T-helper 2 cell (primary cell): ENCODE results near the gene TAB3.
A peak's percentile ranks its signal among the peaks of the same experiment; 100 is the strongest.

Source experiments
- DNase-seq, 5 experiments: peaks; one replicate each; pipeline versions ENCODE4 v3.0.0 to v3.0.0-alpha.2; 2012 to 2022
- total RNA-seq, 2 donors: gene quantifications; one replicate each; lab custom pipeline; 2026; lab: John Stamatoyannopoulos, UW

Gene TAB3, protein sequence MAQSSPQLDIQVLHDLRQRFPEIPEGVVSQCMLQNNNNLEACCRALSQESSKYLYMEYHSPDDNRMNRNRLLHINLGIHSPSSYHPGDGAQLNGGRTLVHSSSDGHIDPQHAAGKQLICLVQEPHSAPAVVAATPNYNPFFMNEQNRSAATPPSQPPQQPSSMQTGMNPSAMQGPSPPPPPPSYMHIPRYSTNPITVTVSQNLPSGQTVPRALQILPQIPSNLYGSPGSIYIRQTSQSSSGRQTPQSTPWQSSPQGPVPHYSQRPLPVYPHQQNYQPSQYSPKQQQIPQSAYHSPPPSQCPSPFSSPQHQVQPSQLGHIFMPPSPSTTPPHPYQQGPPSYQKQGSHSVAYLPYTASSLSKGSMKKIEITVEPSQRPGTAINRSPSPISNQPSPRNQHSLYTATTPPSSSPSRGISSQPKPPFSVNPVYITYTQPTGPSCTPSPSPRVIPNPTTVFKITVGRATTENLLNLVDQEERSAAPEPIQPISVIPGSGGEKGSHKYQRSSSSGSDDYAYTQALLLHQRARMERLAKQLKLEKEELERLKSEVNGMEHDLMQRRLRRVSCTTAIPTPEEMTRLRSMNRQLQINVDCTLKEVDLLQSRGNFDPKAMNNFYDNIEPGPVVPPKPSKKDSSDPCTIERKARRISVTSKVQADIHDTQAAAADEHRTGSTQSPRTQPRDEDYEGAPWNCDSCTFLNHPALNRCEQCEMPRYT
- total RNA-seq, result 37.1 to 53.6 reads per million in 2 donors

DNA sequence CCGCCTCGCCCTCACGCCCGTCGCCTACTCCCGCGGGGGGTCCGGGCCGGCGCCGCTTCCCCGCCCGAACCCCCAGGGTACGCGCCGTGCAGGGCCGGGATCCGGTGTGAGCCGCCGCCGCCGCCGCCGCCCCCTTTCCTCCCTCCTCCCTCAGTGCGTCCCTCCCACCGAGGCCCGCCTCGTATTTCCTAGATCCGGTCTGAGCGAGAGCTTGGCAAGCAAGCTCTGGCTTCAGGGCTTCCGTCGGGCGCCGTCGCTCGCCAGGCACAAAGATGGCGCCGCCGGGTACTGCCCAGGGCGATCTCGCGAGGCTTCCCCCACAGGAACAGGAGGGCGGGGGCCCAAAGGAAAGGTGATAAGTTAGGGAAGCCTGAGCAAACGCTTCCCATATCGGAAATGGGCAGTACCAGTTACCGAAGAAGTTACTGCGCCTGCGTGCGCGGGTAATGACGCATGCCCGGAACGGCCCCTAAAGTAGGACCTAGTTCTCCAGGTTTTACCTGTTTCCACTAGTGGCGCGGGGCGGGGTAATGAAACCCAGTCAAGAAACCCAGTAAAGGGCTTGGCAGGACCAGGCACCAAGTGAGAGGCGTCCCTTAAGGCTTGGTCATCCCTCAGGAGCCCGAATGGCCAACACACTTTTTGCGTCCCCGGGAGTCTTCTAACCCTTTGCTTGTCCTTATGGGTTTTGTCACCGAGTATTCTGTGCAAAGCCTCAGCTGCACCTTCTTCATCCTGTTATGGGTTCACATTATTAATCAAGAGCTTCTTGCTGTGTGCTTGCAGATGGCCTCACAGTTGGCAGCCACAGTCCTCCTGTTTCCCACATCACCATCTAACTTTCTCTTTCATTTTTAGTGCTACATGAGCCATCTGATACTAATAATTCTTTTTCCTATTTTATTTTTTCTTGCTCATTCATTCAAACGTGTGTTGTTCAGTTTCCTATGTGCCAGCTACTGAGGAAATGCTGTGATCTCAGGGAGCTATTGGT is at the start of gene TAB3:
TAB3 (minus strand) TSS at position 108 of the 994 bp plus-strand sequence. CDS start 29,666 bp downstream, outside the sequence.
- DNase-seq, result peak; percentile 68 to 98 (median 91)

DNA sequence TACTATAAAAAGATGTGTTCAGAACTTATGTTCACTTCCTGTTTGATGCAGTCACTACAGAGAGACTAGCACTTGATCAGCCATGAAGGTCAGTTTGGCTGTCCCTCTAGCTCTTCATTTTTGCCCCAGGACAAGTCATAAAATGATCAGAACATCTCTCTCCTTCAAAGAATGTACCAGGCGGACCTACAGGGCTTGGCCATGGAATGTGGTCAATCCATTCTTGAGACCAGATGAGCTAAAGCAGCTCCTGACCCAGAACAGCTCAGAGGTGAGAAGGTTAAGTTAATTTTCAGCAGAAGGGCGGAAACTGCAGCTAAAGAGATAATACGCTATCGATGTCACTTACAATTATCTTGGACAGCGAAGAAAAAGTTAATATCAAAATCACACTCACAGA is 49.2 kb upstream of the TAB3 start:
- no peak for DNase-seq

DNA sequence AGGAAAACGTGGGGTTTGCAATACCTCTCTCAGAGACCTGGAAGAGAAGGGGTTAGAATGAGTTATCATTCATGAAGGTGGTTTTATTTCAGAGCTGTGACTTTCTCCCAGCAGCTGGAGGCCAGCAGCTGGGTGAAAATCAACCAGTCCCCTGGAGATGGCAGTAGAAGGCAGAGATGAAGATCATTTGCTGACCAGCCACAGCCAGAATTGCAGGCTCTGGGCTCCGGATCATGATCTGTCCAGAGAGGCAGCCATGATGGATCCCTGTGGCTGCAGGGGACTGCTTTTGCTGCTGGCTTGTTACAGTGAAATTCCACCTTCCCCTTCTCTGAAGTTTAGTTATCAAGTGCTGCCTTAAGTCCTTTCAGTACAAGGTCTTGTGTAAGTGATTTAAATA is 46.9 kb upstream of the TAB3 start:
- no peak for DNase-seq

DNA sequence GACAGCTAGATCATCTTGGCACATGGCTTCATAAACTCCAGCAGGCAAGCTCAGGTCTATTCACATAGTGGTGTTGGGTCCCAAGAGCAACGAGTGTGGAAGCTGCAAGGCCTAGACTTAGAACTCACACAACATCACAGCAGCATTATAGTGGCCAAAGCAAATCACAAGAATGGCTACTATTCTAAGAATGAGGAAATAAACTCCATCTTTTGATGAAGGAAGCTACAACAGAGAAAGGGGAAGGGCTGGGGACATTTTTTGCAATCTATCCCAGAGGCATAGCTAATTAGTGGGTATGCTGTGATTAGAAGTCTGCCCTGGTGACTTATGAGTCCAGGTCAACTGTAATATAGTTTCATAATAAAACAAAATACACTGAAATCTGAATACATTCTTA is 42.9 kb upstream of the TAB3 start:
- DNase-seq, result no peak

DNA sequence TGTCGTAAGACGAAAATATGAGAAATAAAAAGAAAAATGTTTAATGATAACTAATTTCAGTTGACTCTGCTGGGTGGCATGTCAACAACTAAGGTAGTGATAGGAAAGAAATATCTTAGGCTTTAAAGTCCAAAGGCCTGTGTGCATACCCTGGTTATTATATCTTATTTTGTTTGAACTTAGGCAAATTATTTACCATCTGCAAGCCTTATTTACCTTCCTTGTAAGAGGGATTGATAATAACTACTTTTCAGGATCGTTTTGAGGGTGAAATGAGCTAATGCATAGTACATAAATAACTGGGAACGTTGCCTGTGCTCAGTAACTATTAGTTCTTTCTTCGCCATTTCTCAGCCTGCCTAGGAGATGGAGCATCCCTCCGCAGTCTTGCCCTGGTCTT is 41.6 kb upstream of the TAB3 start:
- DNase-seq, result no peak

DNA sequence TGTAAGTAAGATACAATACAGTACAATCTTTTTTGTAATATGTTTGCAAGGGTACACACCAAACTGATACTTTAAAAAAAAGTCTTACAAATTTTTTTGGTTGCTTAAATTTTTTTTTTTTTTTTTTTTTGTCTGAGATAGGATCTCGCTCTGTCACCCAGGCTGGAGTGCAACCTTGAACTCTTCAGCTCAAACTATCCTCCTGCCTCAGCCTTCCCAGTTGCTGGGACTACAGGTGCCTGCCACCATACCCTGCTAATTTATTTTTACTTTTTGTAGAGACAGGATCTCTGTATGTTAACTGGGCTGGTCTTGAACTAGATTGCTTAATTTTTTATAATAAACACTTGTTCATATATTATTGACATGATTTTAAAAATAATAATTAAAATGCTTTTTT is 41.1 kb upstream of the TAB3 start:
- DNase-seq, result no peak

DNA sequence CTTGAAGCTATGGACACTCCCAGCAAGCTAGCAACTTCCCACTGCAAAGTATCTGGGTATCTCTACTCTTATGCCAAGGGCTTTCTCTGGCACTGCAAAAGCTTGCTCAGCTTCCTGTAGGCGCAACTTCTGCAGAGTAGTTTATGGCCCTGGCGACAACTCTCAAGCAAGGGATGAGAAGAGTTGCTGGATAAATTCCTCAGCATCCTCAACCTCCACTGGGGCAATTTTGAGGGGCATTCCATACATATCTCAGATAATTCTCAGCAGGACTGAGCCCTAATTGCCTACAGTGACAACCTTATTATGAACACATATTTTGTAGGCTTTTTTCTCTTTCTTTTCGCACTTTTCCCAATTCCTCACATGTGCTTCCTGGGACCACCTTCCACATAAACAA is 31.2 kb upstream of the TAB3 start:
- no peak for DNase-seq

DNA sequence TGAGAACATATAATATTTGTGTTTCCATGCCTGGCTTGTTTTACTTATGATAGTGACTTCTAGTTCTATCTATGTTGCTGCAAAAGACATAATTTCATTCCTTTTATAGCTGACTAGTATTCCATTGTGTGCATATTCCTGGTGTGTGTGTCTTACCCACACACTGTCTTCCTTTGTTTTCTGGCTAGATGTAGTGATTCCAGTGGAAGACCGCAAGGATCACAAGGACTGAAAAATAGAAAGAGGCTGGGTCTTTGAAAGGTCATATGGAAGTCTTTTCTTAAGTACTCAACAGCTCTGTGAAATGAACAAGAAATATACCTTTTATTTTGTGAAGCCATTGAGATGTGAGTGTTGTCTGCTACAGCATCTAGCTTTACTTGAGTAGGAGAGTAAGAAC is 29.4 kb upstream of the TAB3 start:
- no peak for DNase-seq

DNA sequence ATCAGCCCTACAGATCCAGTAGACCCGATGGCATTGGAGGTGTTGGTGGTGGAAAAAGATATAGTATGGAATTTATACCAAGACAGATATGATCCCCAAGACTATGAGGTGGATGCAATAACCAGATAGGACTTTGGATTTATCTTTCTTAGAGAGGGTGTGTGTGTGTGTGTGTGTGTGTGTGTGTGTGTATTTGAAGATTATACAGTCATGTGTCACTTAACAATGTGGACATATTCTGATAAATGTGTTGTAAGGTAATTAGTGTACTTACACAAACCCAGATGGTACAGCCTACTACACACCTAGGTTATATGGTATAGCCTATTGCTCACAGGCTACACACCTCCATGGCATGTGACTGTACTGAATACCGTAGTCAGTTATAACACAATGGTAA is 24.4 kb upstream of the TAB3 start:
- no peak for DNase-seq

DNA sequence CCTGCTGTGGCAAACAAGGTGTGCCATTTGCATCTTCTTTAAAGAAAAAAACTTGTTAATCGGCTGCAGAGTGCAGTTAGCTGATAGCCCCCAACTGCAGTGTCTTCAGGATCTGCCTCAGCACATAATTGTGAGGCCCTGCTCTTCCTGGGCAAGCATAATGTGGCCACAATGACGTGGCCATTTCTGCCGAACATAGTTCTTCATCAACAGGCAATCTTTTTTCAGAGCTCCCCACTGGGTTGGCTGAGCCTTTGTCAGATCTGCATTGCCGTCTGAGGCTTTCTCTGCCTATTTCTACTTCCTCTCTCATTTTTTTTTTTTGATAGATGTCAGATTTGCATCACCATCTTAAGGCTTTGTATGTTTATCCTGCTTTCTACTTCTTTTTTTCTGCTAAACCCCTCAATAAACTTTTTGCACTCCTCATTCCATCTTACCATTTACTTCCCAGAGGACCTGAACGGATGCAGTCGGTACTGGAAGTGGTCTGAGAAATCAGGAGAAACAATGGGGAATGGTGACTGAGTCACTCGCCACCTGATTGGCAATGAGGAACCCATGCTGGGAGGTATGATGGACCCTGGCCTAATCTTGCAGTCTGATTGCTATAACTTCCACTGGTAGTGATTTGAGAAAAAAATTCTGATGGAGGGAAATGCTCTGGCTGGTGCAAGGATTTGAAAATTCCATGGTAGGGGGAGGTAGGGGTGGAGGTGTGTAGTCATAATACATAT is 21.2 kb upstream of the TAB3 start:
- peak in 1 of 5 experiments; percentile 92 for DNase-seq

DNA sequence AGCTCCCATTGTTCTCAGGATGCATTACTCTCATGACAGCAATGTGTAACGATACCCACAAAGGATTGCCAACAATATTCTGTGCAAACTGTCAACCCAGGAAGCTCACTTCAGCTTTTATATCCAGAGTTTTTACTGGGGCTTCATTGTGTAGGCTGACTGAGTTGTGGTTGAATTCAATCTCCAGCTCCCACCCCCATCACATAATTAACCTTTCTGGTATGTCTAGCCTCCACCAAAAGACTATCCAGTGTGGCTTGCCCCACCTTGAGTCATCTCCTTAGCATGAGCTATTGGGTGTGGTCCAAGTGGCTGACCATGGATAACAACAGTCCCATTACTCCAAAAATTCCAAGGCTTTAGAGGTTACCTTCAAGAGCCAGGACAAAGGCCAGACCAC is 17.7 kb upstream of the TAB3 start:
- DNase-seq, result no peak

DNA sequence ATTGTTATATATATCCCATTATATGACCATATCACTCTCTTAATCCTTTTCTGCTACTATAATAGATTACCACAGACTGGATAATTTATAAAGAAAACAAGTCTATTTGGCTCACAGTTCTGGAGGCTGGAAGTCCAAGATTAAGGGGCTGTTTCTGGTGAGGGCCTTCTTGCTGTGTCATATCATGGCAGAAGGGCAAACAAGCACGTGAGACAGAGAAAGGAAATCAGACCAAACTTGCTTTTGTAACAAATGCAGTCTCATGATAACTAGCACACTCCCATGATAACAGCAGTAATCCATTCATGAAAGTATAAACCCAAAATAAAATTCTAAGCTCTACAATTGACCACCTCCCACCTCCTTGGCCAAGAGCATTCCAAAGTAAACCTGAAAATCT is 16.3 kb upstream of the TAB3 start:
- DNase-seq, result no peak

DNA sequence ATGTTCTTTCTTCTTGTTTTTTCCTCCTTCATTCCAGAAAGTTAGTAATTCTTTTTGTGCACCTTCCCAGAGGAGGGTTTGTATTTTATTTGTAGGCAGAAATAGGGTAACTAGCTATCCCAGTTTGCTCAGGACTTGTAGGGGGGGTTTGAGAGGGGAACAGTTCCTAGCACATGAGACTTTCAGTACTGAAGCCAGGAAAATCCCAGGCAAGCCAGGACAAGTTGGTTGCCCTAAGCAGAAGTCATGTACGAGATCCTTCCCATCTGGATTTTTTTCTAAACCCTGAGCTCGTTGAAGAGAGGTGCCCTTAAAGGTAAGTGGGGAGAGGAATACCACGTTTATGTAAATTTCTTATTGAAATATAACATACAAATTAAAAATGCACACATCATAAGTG is 15.6 kb upstream of the TAB3 start:
- DNase-seq, result no peak

DNA sequence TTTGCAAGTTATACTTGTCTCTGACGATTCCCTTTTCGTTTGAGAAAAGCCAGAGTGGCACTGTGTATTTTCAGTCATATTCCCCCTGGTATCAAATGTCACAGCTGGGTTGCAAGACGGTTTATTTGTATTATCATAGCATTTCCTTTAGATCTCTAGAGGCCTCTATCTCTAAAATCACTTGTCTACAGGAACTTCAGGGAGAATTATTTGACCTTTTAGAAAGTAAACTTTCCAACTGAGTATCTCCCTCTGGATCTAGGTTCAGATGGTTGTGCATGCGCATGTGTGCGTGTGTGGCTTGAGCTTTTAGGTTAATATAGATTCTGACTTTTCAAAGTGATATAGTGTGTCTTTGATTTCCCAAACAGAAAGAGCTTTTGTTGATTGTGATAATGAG is 15.1 kb upstream of the TAB3 start:
- no peak for DNase-seq

DNA sequence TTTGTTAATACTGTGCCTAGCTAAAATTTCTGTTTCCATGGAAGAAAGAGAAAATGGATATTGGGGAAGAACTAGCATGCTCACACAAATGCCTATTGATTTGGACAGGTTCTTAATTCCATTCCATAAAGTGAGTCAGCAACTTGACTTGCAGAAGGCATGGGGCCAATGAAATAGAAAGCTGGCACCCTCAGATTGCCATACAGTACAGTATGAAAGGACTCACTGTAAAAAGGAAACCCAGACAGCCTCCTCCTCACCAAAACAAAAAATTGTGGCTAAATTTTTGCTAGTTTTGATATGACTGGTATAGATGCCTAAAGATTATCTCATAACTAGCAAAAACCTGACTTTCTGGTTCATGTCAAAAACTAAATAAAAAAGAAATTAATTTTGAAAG is 11.2 kb upstream of the TAB3 start:
- DNase-seq, result peak in 1 of 5 experiments; percentile 87

DNA sequence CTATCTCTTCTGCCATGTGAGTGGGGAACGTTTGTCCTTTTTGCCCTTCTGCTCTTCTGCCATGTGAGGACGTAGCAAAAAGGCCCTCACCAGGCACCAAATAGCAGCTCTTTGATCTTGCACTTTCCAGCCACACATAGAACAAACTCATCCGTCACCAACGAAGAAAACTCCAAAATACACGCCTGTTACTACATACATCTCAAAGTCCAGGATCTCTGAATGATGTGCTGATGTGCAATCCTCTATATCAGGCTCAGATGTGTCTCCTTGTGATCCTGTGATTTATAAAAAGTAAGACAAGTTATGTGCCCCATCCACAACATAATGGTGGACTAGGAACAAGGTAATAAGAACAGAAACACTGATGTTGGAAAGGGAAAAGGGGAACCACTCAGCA is 9.8 kb upstream of the TAB3 start:
- DNase-seq, result no peak

DNA sequence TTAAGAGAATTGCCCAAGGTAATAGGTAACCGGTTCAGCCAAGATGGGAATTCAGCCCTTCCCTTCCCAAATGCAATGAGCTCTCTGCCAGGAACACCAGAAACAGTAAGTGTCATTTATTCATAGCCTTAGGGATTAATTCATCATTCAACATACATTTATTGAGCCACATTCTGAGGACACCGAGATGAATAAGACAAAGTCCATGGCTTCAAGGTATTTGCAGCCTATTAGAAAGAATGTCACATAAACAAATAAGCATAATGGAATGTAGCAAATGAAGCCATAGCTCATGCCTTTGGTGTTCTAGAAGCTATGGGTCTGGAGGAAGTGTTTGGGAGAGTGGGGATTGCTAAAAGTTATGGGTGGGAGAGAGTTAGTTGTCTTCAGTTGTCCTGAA is 6.3 kb upstream of the TAB3 start:
- no peak for DNase-seq

DNA sequence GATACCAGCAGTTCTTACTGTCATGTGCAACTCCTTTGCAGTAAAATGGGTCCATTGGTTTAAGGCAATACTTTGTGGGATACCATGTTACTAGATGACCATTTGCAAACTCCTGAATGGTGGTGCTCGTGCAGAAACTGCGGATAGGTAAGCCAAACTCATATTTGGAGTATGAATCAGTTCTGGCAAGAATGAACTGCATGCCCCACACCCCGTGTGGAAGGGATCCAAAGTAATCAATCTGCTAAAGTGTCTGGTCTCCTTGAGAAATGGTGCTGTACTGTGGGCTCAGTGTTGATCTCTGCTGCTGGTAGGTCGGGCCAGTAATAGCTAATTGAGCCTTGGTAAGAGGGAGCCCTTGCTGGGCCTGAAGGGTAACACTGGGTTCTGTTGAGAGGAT is 4.2 kb upstream of the TAB3 start:
- DNase-seq, result no peak

DNA sequence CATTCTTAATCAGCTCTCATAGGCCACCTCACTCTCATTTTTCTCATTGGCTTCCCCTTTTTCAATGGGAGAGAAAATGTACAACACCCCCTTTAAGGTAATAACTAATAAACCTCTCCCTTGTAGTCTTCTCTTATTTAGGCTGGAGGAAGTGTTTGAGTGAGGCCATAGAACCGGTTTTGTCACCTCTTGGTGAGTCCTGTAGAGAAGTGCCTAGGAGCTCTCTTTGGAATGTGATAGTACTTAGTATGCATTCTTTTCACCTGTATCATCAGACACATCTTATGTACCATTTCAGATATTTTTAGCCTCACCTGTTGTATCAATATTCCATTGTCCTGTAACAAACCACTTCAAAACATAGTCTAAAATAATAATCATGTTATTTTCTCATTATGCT is 3.5 kb upstream of the TAB3 start:
- no peak for DNase-seq

DNA sequence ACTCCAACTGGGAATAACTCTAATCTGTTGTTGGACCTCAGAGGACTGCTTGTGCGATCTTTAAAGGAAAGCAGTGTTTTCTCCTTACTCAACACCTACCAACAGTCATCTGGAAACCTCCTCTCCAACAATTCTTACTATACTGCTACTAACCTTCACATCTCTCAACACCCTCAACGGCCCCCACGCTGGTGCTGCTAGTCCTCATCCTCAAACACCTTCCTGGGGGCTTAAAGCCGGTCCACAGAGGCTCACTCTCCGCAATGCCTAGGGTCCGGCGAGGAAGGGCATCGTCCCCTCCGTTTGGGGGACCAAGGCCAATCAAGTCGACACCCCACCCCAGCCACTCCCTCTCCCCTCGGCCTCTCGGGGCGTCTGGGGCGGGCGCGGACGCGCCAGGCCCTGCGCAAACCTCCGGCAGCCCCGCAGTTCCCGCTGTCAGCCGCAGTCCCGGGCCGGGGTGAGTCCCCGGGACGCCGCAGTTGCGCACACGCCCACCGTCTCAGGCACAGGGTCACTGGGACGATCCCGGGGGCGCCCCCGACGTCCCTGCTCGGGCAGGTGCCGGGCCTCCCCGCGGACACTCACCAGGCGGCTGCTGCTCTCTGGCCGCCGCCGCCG is 418 bp downstream of the TAB3 start:
- DNase-seq, result peak in 2 of 5 experiments; percentile 2 to 44

DNA sequence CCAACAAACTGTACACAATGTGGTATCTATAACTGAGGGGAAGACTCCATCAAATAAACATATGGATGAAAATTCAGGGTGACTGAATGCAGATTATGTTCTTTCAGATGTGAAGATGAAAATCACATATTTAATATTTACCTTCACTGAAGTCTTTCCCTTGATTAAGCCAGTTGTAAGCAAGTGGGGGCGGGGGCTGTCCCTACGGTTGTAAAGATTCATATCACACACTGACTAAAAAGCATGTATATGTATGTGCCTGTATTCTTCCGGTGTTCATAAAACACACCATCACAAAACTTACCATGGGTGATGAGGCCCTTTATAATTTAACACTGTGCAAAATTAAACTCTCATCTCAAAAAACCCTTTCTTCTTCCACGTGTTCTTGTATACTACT is 1.3 kb downstream of the TAB3 start:
- DNase-seq, result peak in 2 of 5 experiments; percentile 52 to 55

DNA sequence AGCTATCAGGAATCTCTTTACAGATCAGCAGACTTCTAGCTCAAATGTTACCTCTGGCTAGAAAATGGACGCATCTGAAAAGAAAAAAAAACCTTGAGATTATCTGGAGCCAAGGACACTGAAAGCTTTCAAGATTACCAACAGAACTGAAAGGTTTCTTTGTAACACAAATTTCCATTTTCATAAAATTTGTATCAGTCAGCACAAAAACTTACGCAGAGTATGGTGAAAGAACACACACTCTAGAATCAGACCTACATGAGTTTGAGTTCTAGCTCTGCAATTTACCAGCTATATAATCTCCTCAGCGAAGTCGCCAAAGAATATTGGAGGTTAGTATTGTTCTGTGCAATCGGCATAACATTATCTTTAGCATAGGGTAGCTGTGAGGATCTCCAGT is 1.8 kb downstream of the TAB3 start:
- DNase-seq, result no peak
